ENCODE results near the gene TBC1D19.

TBC1D19 gene

DNA sequence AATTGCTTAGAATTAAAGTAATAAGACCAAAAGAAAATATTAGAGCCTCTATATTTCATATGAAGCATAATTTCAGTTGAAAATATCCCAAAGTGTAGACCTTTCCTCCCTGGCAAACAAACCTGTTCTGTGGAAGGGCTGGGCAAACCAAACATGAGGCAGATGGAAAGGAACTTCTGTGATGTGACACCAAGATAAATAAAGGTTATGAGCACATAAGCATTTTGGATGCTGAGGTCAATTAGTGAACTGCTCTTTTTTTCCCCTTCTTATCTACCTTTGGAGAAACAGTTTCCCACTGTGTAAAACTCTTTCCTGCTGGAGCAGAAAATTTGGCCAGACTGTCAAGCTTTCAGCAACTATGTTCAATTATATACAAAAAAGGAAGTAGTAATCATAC is 167.1 kb downstream of the TBC1D19 start:
- no peak for DNase-seq

DNA sequence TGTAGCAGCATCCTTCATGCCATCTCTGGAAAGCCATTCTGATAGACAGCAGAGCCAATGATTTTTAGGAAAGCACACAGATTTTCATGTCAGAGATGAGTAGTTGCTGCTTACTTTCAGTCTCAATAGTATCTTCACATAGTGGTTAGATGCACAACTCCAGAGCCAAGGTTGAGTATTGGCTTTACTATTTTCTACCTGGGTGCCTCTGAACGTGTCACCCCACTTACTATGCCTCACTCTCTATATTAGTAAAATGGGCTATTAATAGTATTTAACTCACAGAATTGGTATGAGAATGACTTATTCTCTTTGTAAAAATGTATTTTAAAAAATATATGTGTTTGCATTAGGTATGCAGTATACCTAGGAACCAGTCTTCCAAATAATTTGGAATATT is 168.0 kb downstream of the TBC1D19 start:
- Histone ChIP-seq H3K4me1 (no peaks in the 10 kb centered on the region; the same call in 1 of the 2 replicates), H3K27me3 (no peaks in the 10 kb centered on the region), H3K9me3 (no peaks in the 10 kb centered on the region), H3K4me3 (ENCODE audit: low read depth, low read length) (no peak overlapping the region), H3K36me3 (no peaks in the 10 kb centered on the region)
- DNase-seq = no peak
- TF ChIP-seq, protein P1, sequence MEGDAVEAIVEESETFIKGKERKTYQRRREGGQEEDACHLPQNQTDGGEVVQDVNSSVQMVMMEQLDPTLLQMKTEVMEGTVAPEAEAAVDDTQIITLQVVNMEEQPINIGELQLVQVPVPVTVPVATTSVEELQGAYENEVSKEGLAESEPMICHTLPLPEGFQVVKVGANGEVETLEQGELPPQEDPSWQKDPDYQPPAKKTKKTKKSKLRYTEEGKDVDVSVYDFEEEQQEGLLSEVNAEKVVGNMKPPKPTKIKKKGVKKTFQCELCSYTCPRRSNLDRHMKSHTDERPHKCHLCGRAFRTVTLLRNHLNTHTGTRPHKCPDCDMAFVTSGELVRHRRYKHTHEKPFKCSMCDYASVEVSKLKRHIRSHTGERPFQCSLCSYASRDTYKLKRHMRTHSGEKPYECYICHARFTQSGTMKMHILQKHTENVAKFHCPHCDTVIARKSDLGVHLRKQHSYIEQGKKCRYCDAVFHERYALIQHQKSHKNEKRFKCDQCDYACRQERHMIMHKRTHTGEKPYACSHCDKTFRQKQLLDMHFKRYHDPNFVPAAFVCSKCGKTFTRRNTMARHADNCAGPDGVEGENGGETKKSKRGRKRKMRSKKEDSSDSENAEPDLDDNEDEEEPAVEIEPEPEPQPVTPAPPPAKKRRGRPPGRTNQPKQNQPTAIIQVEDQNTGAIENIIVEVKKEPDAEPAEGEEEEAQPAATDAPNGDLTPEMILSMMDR (IDR thresholded peaks at IDR 0.05; ENCODE audit: low read depth, low read length) = no peak

More for the DNA sequence above, 167.1 kb downstream of the TBC1D19 start:
- no peak overlapping the region for H3K4me3 ChIP-seq (ENCODE audit: low read depth, low read length)
- no peaks in the 10 kb centered on the region for H3K27me3 ChIP-seq
- H3K36me3 ChIP-seq = no peaks in the 10 kb centered on the region
- H3K4me1 ChIP-seq = no peaks in the 10 kb centered on the region; the same call in 1 of the 2 replicates
- H3K9me3 ChIP-seq = no peaks in the 10 kb centered on the region
- TF ChIP-seq, protein P1 (IDR thresholded peaks at IDR 0.05; ENCODE audit: low read depth, low read length) = no peak

DNA sequence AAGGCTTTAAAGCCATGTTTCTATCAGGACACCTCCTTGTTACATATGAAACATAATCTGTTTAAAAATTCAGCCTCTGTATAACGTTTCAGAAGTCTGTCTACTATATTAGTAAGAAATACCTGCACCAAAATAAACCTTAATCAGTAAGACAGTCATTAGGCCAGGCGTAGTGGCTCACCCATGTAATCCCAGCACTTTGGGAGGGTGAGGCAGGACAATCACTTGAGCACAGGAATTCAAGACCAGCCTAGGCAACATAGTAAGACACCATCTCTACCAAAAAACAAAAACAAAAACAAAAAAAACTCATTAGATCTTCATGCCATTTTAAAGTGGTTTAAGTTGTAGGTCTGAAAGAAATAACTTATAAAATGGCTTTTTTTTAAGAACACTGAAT is 169.3 kb downstream of the TBC1D19 start:
- Histone ChIP-seq H3K4me3 (ENCODE audit: low read depth, low read length) (no peak overlapping the region), H3K36me3 (no peaks in the 10 kb centered on the region), H3K9me3 (no peaks in the 10 kb centered on the region), H3K27me3 (no peaks in the 10 kb centered on the region), H3K4me1 (no peaks in the 10 kb centered on the region; the same call in 1 of the 2 replicates)
- DNase-seq = no peak
- TF ChIP-seq, protein P1 (IDR thresholded peaks at IDR 0.05; ENCODE audit: low read depth, low read length) = no peak

DNA sequence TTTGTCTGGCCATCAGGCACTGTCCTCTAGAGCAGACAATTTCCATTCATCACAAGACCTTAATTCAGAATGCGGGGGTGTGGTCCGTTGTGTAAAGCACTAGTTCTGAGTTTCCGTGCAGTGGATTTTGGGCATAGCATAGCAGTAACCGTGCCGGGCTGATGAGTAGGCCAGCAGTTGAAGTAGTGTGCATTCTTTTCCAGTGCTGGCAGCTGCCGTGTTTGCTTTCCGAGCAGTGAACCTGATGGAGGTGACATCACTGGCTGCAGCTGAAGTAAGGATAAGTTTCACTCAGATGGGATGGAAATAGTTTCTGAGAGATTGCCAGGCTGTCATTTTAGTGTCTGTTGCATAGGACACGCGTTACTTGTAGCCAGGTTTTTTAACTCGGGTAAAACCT is 169.7 kb downstream of the TBC1D19 start:
- no peak for DNase-seq
- H3K9me3 ChIP-seq = no peaks in the 10 kb centered on the region
- H3K4me3 ChIP-seq (ENCODE audit: low read depth, low read length) = no peak overlapping the region
- H3K36me3 ChIP-seq = no peaks in the 10 kb centered on the region
- H3K27me3 ChIP-seq = no peaks in the 10 kb centered on the region
- TF ChIP-seq, protein P1 (IDR thresholded peaks at IDR 0.05; ENCODE audit: low read depth, low read length) = no peak
- H3K4me1 ChIP-seq = no peaks in the 10 kb centered on the region; the same call in 1 of the 2 replicates

DNA sequence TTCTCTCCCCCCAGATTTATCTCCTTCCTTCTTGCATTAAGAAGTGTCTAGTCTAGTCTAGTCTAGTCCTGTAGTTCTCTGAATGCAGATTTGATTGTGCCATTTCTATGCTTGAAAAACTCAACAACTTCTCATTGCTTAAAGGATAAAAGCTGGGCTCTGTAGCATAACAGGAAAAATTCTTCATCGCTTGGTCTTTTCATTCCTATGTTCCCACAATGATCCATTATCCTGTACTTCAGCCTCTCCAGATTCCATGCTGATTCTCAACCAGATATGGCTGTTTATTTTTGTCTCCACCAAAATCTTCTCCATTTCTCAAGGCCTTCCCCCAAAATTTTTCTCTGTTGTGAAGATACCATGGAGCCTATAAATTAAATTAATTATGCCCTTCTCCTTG is 173.9 kb downstream of the TBC1D19 start:
- Histone ChIP-seq H3K36me3 (0 out of 2 replicates have a peak, but pooled peaks cover 2% of the 10 kb centered on the region), H3K4me3 (ENCODE audit: low read depth, low read length) (no peak overlapping the region), H3K27me3 (no peaks in the 10 kb centered on the region), H3K9me3 (no peaks in the 10 kb centered on the region), H3K4me1 (no peaks in the 10 kb centered on the region)
- no peak for DNase-seq
- TF ChIP-seq, protein P1 (IDR thresholded peaks at IDR 0.05; ENCODE audit: low read depth, low read length) = no peak

DNA sequence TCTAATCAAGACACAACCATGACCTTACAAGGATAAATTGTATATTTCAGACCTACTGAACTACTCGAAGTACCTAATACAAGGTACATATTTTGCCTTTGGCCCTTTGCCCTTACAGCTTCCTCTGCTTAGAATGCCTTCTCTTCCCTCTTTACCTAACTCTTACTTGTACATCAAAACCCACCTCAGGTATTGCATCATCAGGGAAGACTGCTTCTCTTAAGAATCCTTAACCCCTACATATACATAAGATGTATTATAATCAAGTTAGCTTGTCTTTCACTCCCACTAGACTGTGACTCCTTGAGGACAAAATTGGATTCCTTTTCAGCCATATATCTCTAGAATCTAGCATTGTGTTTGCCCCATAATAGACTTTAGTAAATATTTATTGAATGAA is 175.0 kb downstream of the TBC1D19 start:
- H3K4me3 ChIP-seq (ENCODE audit: low read depth, low read length) = no peak overlapping the region
- H3K36me3 ChIP-seq = 0 out of 2 replicates have a peak, but pooled peaks cover 2% of the 10 kb centered on the region
- no peak for DNase-seq
- TF ChIP-seq, protein P1 (IDR thresholded peaks at IDR 0.05; ENCODE audit: low read depth, low read length) = no peak
- H3K9me3 ChIP-seq = no peaks in the 10 kb centered on the region
- H3K27me3 ChIP-seq = no peaks in the 10 kb centered on the region
- H3K4me1 ChIP-seq = no peaks in the 10 kb centered on the region
